OCI-LY3 (cell line): ENCODE results near the gene ST8SIA4.

Source experiments
- EZH2phosphoT487 ChIP-seq: fragments of 200-600 bp; shearing (Covaris generic); IDR thresholded peaks from 2 replicates; pipeline ENCODE4 v1.6.1; 2018; ENCODE audit warnings: antibody characterized with exemption, mixed run types, low read depth
- TF ChIP-seq, protein P1 (sequence below): fragments of 200-600, 300-600 bp; sonication (generic); IDR thresholded peaks from 2 replicates; pipeline ENCODE4 v1.5.1; 2014; ENCODE audit warnings: antibody characterized with exemption, low read length, low read depth

GRCh38 chr5:100772006-100772405 lies 131.1 kb downstream of the ST8SIA4 start:
- TF ChIP-seq, protein P1, sequence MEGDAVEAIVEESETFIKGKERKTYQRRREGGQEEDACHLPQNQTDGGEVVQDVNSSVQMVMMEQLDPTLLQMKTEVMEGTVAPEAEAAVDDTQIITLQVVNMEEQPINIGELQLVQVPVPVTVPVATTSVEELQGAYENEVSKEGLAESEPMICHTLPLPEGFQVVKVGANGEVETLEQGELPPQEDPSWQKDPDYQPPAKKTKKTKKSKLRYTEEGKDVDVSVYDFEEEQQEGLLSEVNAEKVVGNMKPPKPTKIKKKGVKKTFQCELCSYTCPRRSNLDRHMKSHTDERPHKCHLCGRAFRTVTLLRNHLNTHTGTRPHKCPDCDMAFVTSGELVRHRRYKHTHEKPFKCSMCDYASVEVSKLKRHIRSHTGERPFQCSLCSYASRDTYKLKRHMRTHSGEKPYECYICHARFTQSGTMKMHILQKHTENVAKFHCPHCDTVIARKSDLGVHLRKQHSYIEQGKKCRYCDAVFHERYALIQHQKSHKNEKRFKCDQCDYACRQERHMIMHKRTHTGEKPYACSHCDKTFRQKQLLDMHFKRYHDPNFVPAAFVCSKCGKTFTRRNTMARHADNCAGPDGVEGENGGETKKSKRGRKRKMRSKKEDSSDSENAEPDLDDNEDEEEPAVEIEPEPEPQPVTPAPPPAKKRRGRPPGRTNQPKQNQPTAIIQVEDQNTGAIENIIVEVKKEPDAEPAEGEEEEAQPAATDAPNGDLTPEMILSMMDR = no peak
- TF ChIP-seq EZH2phosphoT487 = no peak
